RWPE2 (cell line): ENCODE measurements around the gene NAP1L1.

Source experiments
- ATAC-seq: fragments of 200-7000 bp; cut with Tn5 transposase; 3 replicates; pipeline ENCODE4 v1.9.1; 2021; ENCODE audit warnings: low read depth
- DNase-seq: peaks from one replicate; pipeline ENCODE4 v3.0.0-alpha.2; 2020; ENCODE audit warnings: low spot score
- H3K27ac ChIP-seq: fragments of 450-650 bp; 2 replicates; pipeline ENCODE4 v1.5.1; 2017; ENCODE audit warnings: mild to moderate bottlenecking; ENCODE audit not compliant: poor library complexity, severe bottlenecking
- H3K27me3 ChIP-seq: fragments of 250-450 bp; sonication (Bioruptor Pico); 2 replicates; pipeline ENCODE4 v1.5.1; 2021; ENCODE audit warnings: mild to moderate bottlenecking, moderate library complexity; ENCODE audit not compliant: insufficient read depth, poor library complexity, severe bottlenecking
- H3K36me3 ChIP-seq: fragments of 250-450 bp; sonication (Bioruptor Pico); 2 replicates; pipeline ENCODE4 v1.5.1; 2020; ENCODE audit warnings: low read depth, mild to moderate bottlenecking, moderate library complexity
- H3K4me1 ChIP-seq: fragments of 250-450 bp; sonication (Bioruptor Pico); 2 replicates; pipeline ENCODE4 v1.5.1; 2021; ENCODE audit warnings: mild to moderate bottlenecking, moderate library complexity; ENCODE audit not compliant: insufficient read depth, poor library complexity, severe bottlenecking
- H3K4me3 ChIP-seq: fragments of 250-450 bp; sonication (Bioruptor Pico); 2 replicates; pipeline ENCODE4 v1.5.1; 2021; ENCODE audit warnings: mild to moderate bottlenecking, moderate library complexity; ENCODE audit not compliant: severe bottlenecking
- H3K9me3 ChIP-seq: fragments of 250-450 bp; sonication (Bioruptor Pico); 2 replicates; pipeline ENCODE4 v1.5.1; 2021; ENCODE audit warnings: mild to moderate bottlenecking, moderate library complexity; ENCODE audit not compliant: severe bottlenecking
- CTCF ChIP-seq: fragments of 450-650 bp; IDR thresholded peaks from one replicate; pipeline ENCODE4 v1.5.1; 2017; ENCODE audit warnings: mild to moderate bottlenecking, moderate library complexity; ENCODE audit not compliant: poor library complexity, severe bottlenecking

NAP1L1 gene

GRCh38 chr12:76031414-76032042 is 53.0 kb downstream of the NAP1L1 start, which contains the start of gene PHLDA1:
Gene PHLDA1 (minus strand): TSS chr12:76031776.
- ATAC-seq (peak; percentile 75), DNase-seq (peak; percentile 96)
- H3K9me3 ChIP-seq, result no peaks in the 10 kb centered on the region
- H3K4me1 ChIP-seq, result peaks cover 20% of the 10 kb centered on the region
- peak within 1 kb of the TSS; percentile 70 for H3K4me3 ChIP-seq
- no peaks in the 10 kb centered on the region for H3K27me3 ChIP-seq
- TF ChIP-seq CTCF, result peak; percentile 73
- peak within 1 kb of the TSS; percentile 87 for H3K27ac ChIP-seq
- peaks cover 42% of the 10 kb centered on the region for H3K36me3 ChIP-seq

- no peak for DNase-seq
- Histone ChIP-seq H3K4me3 (peak overlapping the region; percentile 70), H3K27ac (peak overlapping the region; percentile 87), H3K9me3 (no peaks in the 10 kb centered on the region), H3K4me1 (peaks cover 25% of the 10 kb centered on the region), H3K36me3 (peaks cover 45% of the 10 kb centered on the region), H3K27me3 (no peaks in the 10 kb centered on the region)
- TF ChIP-seq CTCF, result no peak
- peak; percentile 11; the same call in 1 of the 3 replicates for ATAC-seq
Measured at GRCh38 chr12:76031081-76031413, 53.4 kb downstream of the NAP1L1 start.

- DNase-seq, result no peak
- no peak for TF ChIP-seq CTCF
- H3K27ac ChIP-seq, result peak overlapping the region; percentile 87
Measured at GRCh38 chr12:76030341-76031080, 54.0 kb downstream of the NAP1L1 start.

GRCh38 chr12:76029982-76030340 is 54.5 kb downstream of the NAP1L1 start:
- ATAC-seq (no peak), DNase-seq (no peak)
- H3K4me1 ChIP-seq, result peaks cover 36% of the 10 kb centered on the region
- peaks cover 48% of the 10 kb centered on the region for H3K36me3 ChIP-seq
- H3K4me3 ChIP-seq, result peak overlapping the region; percentile 70
- TF ChIP-seq CTCF, result no peak
- peak overlapping the region; percentile 87 for H3K27ac ChIP-seq
- H3K9me3 ChIP-seq, result no peaks in the 10 kb centered on the region
- no peaks in the 10 kb centered on the region for H3K27me3 ChIP-seq

More at GRCh38 chr12:76030341-76031080, 54.0 kb downstream of the NAP1L1 start:
- Histone ChIP-seq H3K9me3 (no peaks in the 10 kb centered on the region), H3K36me3 (peaks cover 48% of the 10 kb centered on the region), H3K27me3 (no peaks in the 10 kb centered on the region), H3K4me1 (peaks cover 30% of the 10 kb centered on the region), H3K4me3 (peak overlapping the region; percentile 70)
- peak; percentile 1; the same call in 1 of the 3 replicates for ATAC-seq
